ENCODE measurements around the gene PYDC2. TPM values are rescaled to one million over a fixed set of nuclear protein-coding genes. Genes with fewer than 3 reads are reported as not detected.

PYDC2 gene
- polyA plus RNA-seq, 1 of the 3 experiments (the other 2 are of a cell fraction) = not detected

GRCh38 chr3:191484461-191484860, 23.5 kb downstream of the PYDC2 start:
- no peaks in the 10 kb centered on the region for H3F3A ChIP-seq (replicated peaks; ENCODE audit: insufficient read depth)
- CTCF ChIA-PET = no interaction called here
- no peaks in the 10 kb centered on the region for H3K79me2 ChIP-seq (ENCODE audit: insufficient read depth)
- TF ChIP-seq MEF2A (IDR thresholded peaks at IDR 0.05; ENCODE audit: borderline replicate concordance, low read depth) (no peak), CTCF (IDR thresholded peaks at IDR 0.05) (no peak), FOXM1 (IDR thresholded peaks at IDR 0.05; ENCODE audit: low read depth) (no peak), MAX (IDR thresholded peaks at IDR 0.05; ENCODE audit: low read depth) (no peak), SMC3 (IDR thresholded peaks at IDR 0.05; ENCODE audit: low read depth, low read length) (no peak), NFIC (IDR thresholded peaks at IDR 0.05; ENCODE audit: borderline replicate concordance) (no peak), JUND (IDR thresholded peaks at IDR 0.05) (no peak), FOSL2 (IDR thresholded peaks at IDR 0.05; ENCODE audit: borderline replicate concordance, low read depth) (no peak), EP300 (IDR thresholded peaks at IDR 0.05; ENCODE audit: borderline replicate concordance in 1 of 2, low read depth in 1 of 2, low read length in 1 of 2) (no peak), GABPA (IDR thresholded peaks at IDR 0.05; ENCODE audit: low read depth) (no peak), ZBTB33 (IDR thresholded peaks at IDR 0.05; ENCODE audit: borderline replicate concordance, low read depth) (no peak), CHD2 (IDR thresholded peaks at IDR 0.05; ENCODE audit: low read length, partially characterized antibody) (no peak), PBX3 (IDR thresholded peaks at IDR 0.05) (no peak), MXI1 (IDR thresholded peaks at IDR 0.05; ENCODE audit: low read depth, low read length) (no peak), USF2 (IDR thresholded peaks at IDR 0.05; ENCODE audit: borderline replicate concordance, low read depth, low read length) (no peak), POLR2AphosphoS5 (IDR thresholded peaks at IDR 0.05; ENCODE audit: low read depth, low read length) (no peak), REST (IDR thresholded peaks at IDR 0.05; ENCODE audit: low read depth, low read length) (no peak), GATA2 (CRISPR knock-in tag; IDR thresholded peaks at IDR 0.05) (no peak), NRF1 (IDR thresholded peaks at IDR 0.05; ENCODE audit: low read depth, low read length) (no peak)
- no peaks in the 10 kb centered on the region for H3K36me3 ChIP-seq (replicated peaks in 1 of 2; ENCODE audit: control insufficient read depth in 1 of 2, insufficient read depth in 2 of 2, low read length in 1 of 2)
- H3K4me3 ChIP-seq (ENCODE audit: low read depth in 2 of 2, low read length in 1 of 2) = no peak overlapping the region
- no peak overlapping the region for H3K9ac ChIP-seq
- H4K20me1 ChIP-seq (ENCODE audit: insufficient read depth) = no peaks in the 10 kb centered on the region
- H2AFZ ChIP-seq (ENCODE audit: low read depth) = no peak overlapping the region
- H3K9me3 ChIP-seq = no peaks in the 10 kb centered on the region
- POLR2A ChIA-PET = no interaction called here
- WGBS (ENCODE audit: low lambda C conversion rate) = 65% methylated on average over 2 of the region's 3 CpGs
- no peak for DNase-seq
- no peak overlapping the region for H3K27ac ChIP-seq (ENCODE audit: low read depth in 2 of 2, low read length in 1 of 2)
- no peak overlapping the region for H3K4me2 ChIP-seq
- H3K27me3 ChIP-seq (ENCODE audit: insufficient read depth) = no peaks in the 10 kb centered on the region
- H3K4me1 ChIP-seq (ENCODE audit: control insufficient read depth in 1 of 2, insufficient read depth in 2 of 2, low read depth in 1 of 2, low read length in 1 of 2) = no peaks in the 10 kb centered on the region
- no peaks in the 10 kb centered on the region for H3K9me2 ChIP-seq
